GM12875 (cell line): Measurements from ENCODE around the gene SNAP25.

Experiments used
- H3K4me3 ChIP-seq: one replicate; pipeline ENCODE4 v1.5.1; 2011; ENCODE audit warnings: low read depth, low read length, control low read depth
- CTCF ChIP-seq: IDR thresholded peaks from 2 replicates; pipeline ENCODE4 v1.5.1; 2011; ENCODE audit warnings: low read depth, mild to moderate bottlenecking, control low read depth, inconsistent platforms, low read length, moderate library complexity, borderline replicate concordance; ENCODE audit not compliant: insufficient read depth

The SNAP25 gene

GRCh38 chr20:10313701-10314100 lies 95.1 kb downstream of the SNAP25 start:
- H3K4me3 ChIP-seq: no peak overlapping the region
- no peak for TF ChIP-seq CTCF

GRCh38 chr20:10314198-10314597 lies 95.6 kb downstream of the SNAP25 start:
- TF ChIP-seq CTCF: no peak
- no peak overlapping the region for H3K4me3 ChIP-seq

GRCh38 chr20:10315138-10315537 lies 96.5 kb downstream of the SNAP25 start:
- TF ChIP-seq CTCF: no peak
- H3K4me3 ChIP-seq: no peak overlapping the region

GRCh38 chr20:10316582-10316981 lies 98.0 kb downstream of the SNAP25 start:
- TF ChIP-seq CTCF: no peak
- no peak overlapping the region for H3K4me3 ChIP-seq

- no peak for TF ChIP-seq CTCF
- no peak overlapping the region for H3K4me3 ChIP-seq
These were observed 99.8 kb downstream of the SNAP25 start for GRCh38 chr20:10318291-10319024.

GRCh38 chr20:10319855-10320254 lies 101.2 kb downstream of the SNAP25 start:
- no peak for TF ChIP-seq CTCF
- no peak overlapping the region for H3K4me3 ChIP-seq

GRCh38 chr20:10321138-10321717 lies 102.6 kb downstream of the SNAP25 start:
- no peak overlapping the region for H3K4me3 ChIP-seq
- no peak for TF ChIP-seq CTCF
